ENCODE measurements around the gene PHEX.

- TF ChIP-seq, protein P1, sequence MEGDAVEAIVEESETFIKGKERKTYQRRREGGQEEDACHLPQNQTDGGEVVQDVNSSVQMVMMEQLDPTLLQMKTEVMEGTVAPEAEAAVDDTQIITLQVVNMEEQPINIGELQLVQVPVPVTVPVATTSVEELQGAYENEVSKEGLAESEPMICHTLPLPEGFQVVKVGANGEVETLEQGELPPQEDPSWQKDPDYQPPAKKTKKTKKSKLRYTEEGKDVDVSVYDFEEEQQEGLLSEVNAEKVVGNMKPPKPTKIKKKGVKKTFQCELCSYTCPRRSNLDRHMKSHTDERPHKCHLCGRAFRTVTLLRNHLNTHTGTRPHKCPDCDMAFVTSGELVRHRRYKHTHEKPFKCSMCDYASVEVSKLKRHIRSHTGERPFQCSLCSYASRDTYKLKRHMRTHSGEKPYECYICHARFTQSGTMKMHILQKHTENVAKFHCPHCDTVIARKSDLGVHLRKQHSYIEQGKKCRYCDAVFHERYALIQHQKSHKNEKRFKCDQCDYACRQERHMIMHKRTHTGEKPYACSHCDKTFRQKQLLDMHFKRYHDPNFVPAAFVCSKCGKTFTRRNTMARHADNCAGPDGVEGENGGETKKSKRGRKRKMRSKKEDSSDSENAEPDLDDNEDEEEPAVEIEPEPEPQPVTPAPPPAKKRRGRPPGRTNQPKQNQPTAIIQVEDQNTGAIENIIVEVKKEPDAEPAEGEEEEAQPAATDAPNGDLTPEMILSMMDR (IDR thresholded peaks at IDR 0.05; ENCODE audit: low read depth, low read length, poor library complexity, severe bottlenecking), result no peak
- TF ChIP-seq EZH2phosphoT487 (IDR thresholded peaks at IDR 0.05; ENCODE audit: borderline replicate concordance, low read length), result no peak
These were observed 5.9 kb downstream of the PHEX start for GRCh38 chrX:22037911-22038537.
